Stimulated activated naive CD8-positive, alpha-beta T cell treated with anti-CD3 and anti-CD28 coated beads, Interleukin-15, Interleukin-2, amounts not matched to agents 100 ng/mL and 50 ng/mL, for 24 hours (primary cell): ENCODE data around the gene INA.
"Not testable (repeated sequence)": the region's sequence is repeated elsewhere in the genome, so short reads cannot be mapped to it uniquely, and the experiment has no call there.

Source experiments
- H3K27ac Mint-ChIP-seq: one replicate; pipeline ENCODE4 v1.8.0; 2021; ENCODE audit warnings: mild to moderate bottlenecking, mixed read lengths
- H3K27me3 Mint-ChIP-seq: one replicate; pipeline ENCODE4 v1.8.0; 2021; ENCODE audit warnings: mixed read lengths
- H3K36me3 Mint-ChIP-seq: one replicate; pipeline ENCODE4 v1.8.0; 2021; ENCODE audit warnings: low read depth, mixed read lengths
- H3K4me1 Mint-ChIP-seq: one replicate; pipeline ENCODE4 v1.8.0; 2021; ENCODE audit warnings: low read depth, mixed read lengths
- H3K4me3 Mint-ChIP-seq: one replicate; pipeline ENCODE4 v1.8.0; 2021; ENCODE audit warnings: mild to moderate bottlenecking, mixed read lengths
- H3K9me3 Mint-ChIP-seq: one replicate; pipeline ENCODE4 v1.8.0; 2021; ENCODE audit warnings: mixed read lengths

INA gene

GRCh38 chr10:103256613-103257012 lies 20.3 kb upstream of the INA start:
- H3K27me3 Mint-ChIP-seq = peaks cover 19% of the 10 kb centered on the region
- H3K4me1 Mint-ChIP-seq = no peaks in the 10 kb centered on the region
- peaks cover 4% of the 10 kb centered on the region for H3K36me3 Mint-ChIP-seq
- H3K4me3 Mint-ChIP-seq = no peak overlapping the region
- H3K27ac Mint-ChIP-seq = no peak overlapping the region
- peaks cover 14% of the 10 kb centered on the region for H3K9me3 Mint-ChIP-seq

GRCh38 chr10:103257812-103258211 lies 19.1 kb upstream of the INA start:
- Mint-ChIP-seq H3K27ac (no peak overlapping the region), H3K27me3 (peaks cover 23% of the 10 kb centered on the region), H3K4me1 (peaks cover 7% of the 10 kb centered on the region), H3K9me3 (peaks cover 14% of the 10 kb centered on the region), H3K4me3 (no peak overlapping the region), H3K36me3 (peaks cover 4% of the 10 kb centered on the region)

GRCh38 chr10:103258928-103259327 lies 18.0 kb upstream of the INA start:
- H3K9me3 Mint-ChIP-seq = peaks cover 14% of the 10 kb centered on the region
- not testable (repeated sequence) for H3K27ac Mint-ChIP-seq, H3K4me3 Mint-ChIP-seq, H3K36me3 Mint-ChIP-seq, H3K4me1 Mint-ChIP-seq
- peaks cover 33% of the 10 kb centered on the region for H3K27me3 Mint-ChIP-seq

- peaks cover 36% of the 10 kb centered on the region for H3K27me3 Mint-ChIP-seq
- H3K27ac Mint-ChIP-seq = no peak overlapping the region
- peaks cover 4% of the 10 kb centered on the region for H3K36me3 Mint-ChIP-seq
- H3K9me3 Mint-ChIP-seq = peaks cover 14% of the 10 kb centered on the region
- H3K4me3 Mint-ChIP-seq = no peak overlapping the region
- peaks cover 7% of the 10 kb centered on the region for H3K4me1 Mint-ChIP-seq
Measured at GRCh38 chr10:103259989-103260388, 16.9 kb upstream of the INA start.

- Mint-ChIP-seq H3K4me3 (no peak overlapping the region), H3K4me1 (peaks cover 7% of the 10 kb centered on the region), H3K27ac (no peak overlapping the region), H3K9me3 (peaks cover 14% of the 10 kb centered on the region), H3K27me3 (peaks cover 52% of the 10 kb centered on the region), H3K36me3 (peaks cover 4% of the 10 kb centered on the region)
Measured at GRCh38 chr10:103262229-103262628, 14.7 kb upstream of the INA start.

- H3K9me3 Mint-ChIP-seq = peaks cover 4% of the 10 kb centered on the region
- peaks cover 55% of the 10 kb centered on the region for H3K27me3 Mint-ChIP-seq
- no peak overlapping the region for H3K4me3 Mint-ChIP-seq
- peaks cover 7% of the 10 kb centered on the region for H3K4me1 Mint-ChIP-seq
- peaks cover 4% of the 10 kb centered on the region for H3K36me3 Mint-ChIP-seq
- no peak overlapping the region for H3K27ac Mint-ChIP-seq
Measured at GRCh38 chr10:103265717-103266329, 11.1 kb upstream of the INA start.

- no peaks in the 10 kb centered on the region for H3K9me3 Mint-ChIP-seq
- no peak overlapping the region for H3K27ac Mint-ChIP-seq
- H3K4me1 Mint-ChIP-seq = peaks cover 5% of the 10 kb centered on the region
- H3K4me3 Mint-ChIP-seq = no peak overlapping the region
- no peaks in the 10 kb centered on the region for H3K36me3 Mint-ChIP-seq
- H3K27me3 Mint-ChIP-seq = peaks cover 30% of the 10 kb centered on the region
Measured at GRCh38 chr10:103273041-103273441, 3.9 kb upstream of the INA start.

- Mint-ChIP-seq H3K27me3 (peaks cover 53% of the 10 kb centered on the region), H3K4me3 (peak overlapping the region; percentile 60)
Measured at GRCh38 chr10:103276251-103276895, 565 bp upstream of the INA start.

GRCh38 chr10:103277713-103278536 lies 987 bp downstream of the INA start:
- Mint-ChIP-seq H3K4me3 (no peak overlapping the region), H3K4me1 (peaks cover 12% of the 10 kb centered on the region), H3K27me3 (peaks cover 67% of the 10 kb centered on the region), H3K27ac (no peak overlapping the region), H3K9me3 (no peaks in the 10 kb centered on the region), H3K36me3 (no peaks in the 10 kb centered on the region)

More at GRCh38 chr10:103276251-103276895, 565 bp upstream of the INA start:
- no peaks in the 10 kb centered on the region for H3K36me3 Mint-ChIP-seq
- no peaks in the 10 kb centered on the region for H3K9me3 Mint-ChIP-seq
- peaks cover 12% of the 10 kb centered on the region for H3K4me1 Mint-ChIP-seq
- H3K27ac Mint-ChIP-seq = no peak overlapping the region

GRCh38 chr10:103278537-103278823 lies 1.5 kb downstream of the INA start:
- H3K4me1 Mint-ChIP-seq = peaks cover 12% of the 10 kb centered on the region
- H3K4me3 Mint-ChIP-seq = no peak overlapping the region
- no peak overlapping the region for H3K27ac Mint-ChIP-seq
- H3K9me3 Mint-ChIP-seq = no peaks in the 10 kb centered on the region
- H3K27me3 Mint-ChIP-seq = peaks cover 73% of the 10 kb centered on the region
- no peaks in the 10 kb centered on the region for H3K36me3 Mint-ChIP-seq

- H3K4me1 Mint-ChIP-seq = peaks cover 12% of the 10 kb centered on the region
- no peaks in the 10 kb centered on the region for H3K9me3 Mint-ChIP-seq
- H3K27ac Mint-ChIP-seq = no peak overlapping the region
- H3K36me3 Mint-ChIP-seq = no peaks in the 10 kb centered on the region
- H3K27me3 Mint-ChIP-seq = peaks cover 74% of the 10 kb centered on the region
- H3K4me3 Mint-ChIP-seq = peak overlapping the region; percentile 35
Measured at GRCh38 chr10:103278862-103279298, 1.9 kb downstream of the INA start.

- Mint-ChIP-seq H3K27me3 (peaks cover 80% of the 10 kb centered on the region), H3K4me3 (no peak overlapping the region), H3K9me3 (no peaks in the 10 kb centered on the region), H3K36me3 (no peaks in the 10 kb centered on the region), H3K27ac (no peak overlapping the region), H3K4me1 (peaks cover 12% of the 10 kb centered on the region)
Measured at GRCh38 chr10:103280031-103280430, 3.1 kb downstream of the INA start.

GRCh38 chr10:103280506-103280905 lies 3.6 kb downstream of the INA start:
- no peak overlapping the region for H3K4me3 Mint-ChIP-seq
- no peaks in the 10 kb centered on the region for H3K36me3 Mint-ChIP-seq
- peaks cover 75% of the 10 kb centered on the region for H3K27me3 Mint-ChIP-seq
- peaks cover 12% of the 10 kb centered on the region for H3K4me1 Mint-ChIP-seq
- H3K27ac Mint-ChIP-seq = no peak overlapping the region
- no peaks in the 10 kb centered on the region for H3K9me3 Mint-ChIP-seq

GRCh38 chr10:103281753-103282152 lies 4.8 kb downstream of the INA start:
- H3K27me3 Mint-ChIP-seq = peaks cover 70% of the 10 kb centered on the region

GRCh38 chr10:103282961-103283360 lies 6.0 kb downstream of the INA start:
- Mint-ChIP-seq H3K4me1 (peaks cover 7% of the 10 kb centered on the region), H3K27ac (no peak overlapping the region)

More at GRCh38 chr10:103281753-103282152, 4.8 kb downstream of the INA start:
- Mint-ChIP-seq H3K9me3 (no peaks in the 10 kb centered on the region), H3K36me3 (no peaks in the 10 kb centered on the region), H3K4me1 (peaks cover 8% of the 10 kb centered on the region), H3K27ac (no peak overlapping the region), H3K4me3 (no peak overlapping the region)

More at GRCh38 chr10:103282961-103283360, 6.0 kb downstream of the INA start:
- no peaks in the 10 kb centered on the region for H3K36me3 Mint-ChIP-seq
- no peaks in the 10 kb centered on the region for H3K9me3 Mint-ChIP-seq
- no peak overlapping the region for H3K4me3 Mint-ChIP-seq
- H3K27me3 Mint-ChIP-seq = peaks cover 74% of the 10 kb centered on the region
